K562 (cell line): ENCODE measurements around the gene OR5P2. TPM values are rescaled to one million over a fixed set of nuclear protein-coding genes. Genes with fewer than 3 reads are reported as not detected.

Source experiments
- ATAC-seq: fragments of 200-7000 bp; cut with Tn5 transposase; 3 replicates; pipeline ENCODE4 v1.9.1; 2020; ENCODE audit warnings: moderate library complexity
- BruUV-seq: library from RNA; stranded (reverse); fragments of 400-500 nt; replicated peaks from 2 replicates; lab custom pipeline; 2021; lab: Mats Ljungman, UMichigan
- CTCF ChIA-PET: fragments of 300-600 bp; formaldehyde crosslinking; extraction: SDS; loops from one replicate; lab custom pipeline; 2021; ENCODE audit warnings: low intra/inter-chr PET ratio; lab: Yijun Ruan, JAX
- POLR2A ChIA-PET: fragments of 300-600, 350-650 bp; sonication (Branson Sonifier 250); formaldehyde crosslinking; extraction: SDS; loops from one replicate; lab custom pipeline; 2021; ENCODE audit warnings: antibody characterized with exemption, inconsistent platforms; lab: Yijun Ruan, JAX
- DNase-seq, 4 experiments: peaks; one replicate each; pipeline versions ENCODE4 v3.0.0 to v3.0.0-alpha.2; 2011 to 2018; ENCODE audit warnings: low spot score in 3 of 4, mixed read lengths in 3 of 4; ENCODE audit errors: extremely low read depth in 1 of 4
- FAIRE-seq: peaks from 2 replicates; lab custom pipeline; 2011; peaks lifted over from hg19 to GRCh38; lab: Jason Lieb, UNC
- H2AFZ ChIP-seq: 2 replicates; pipeline ENCODE4 v1.6.0; 2011; ENCODE audit warnings: low read depth, low read length, control low read depth, inconsistent platforms
- H3K27ac ChIP-seq: fragments of 200-600 bp; 3 replicates; pipeline ENCODE4 v1.8.0; 2011; ENCODE audit warnings: low read depth, mild to moderate bottlenecking, control low read depth, inconsistent platforms, low read length, moderate library complexity, mixed read lengths; ENCODE audit errors: extremely low read depth
- H3K27me3 ChIP-seq, 2 experiments: fragments of 300-600 bp in 1 of 2; 2 replicates in 1 of 2; 3 replicates in 1 of 2; pipeline versions ENCODE4 v1.6.0 to v1.8.0; 2011; ENCODE audit warnings: inconsistent platforms in 2 of 2, low read length in 2 of 2, mild to moderate bottlenecking in 1 of 2, mixed read lengths in 1 of 2, moderate library complexity in 1 of 2; ENCODE audit not compliant: control insufficient read depth in 2 of 2, insufficient read depth in 2 of 2
- H3K36me3 ChIP-seq: fragments of 300-600 bp; 3 replicates; pipeline ENCODE4 v1.8.0; 2011; ENCODE audit warnings: mild to moderate bottlenecking, low read length, inconsistent platforms; ENCODE audit not compliant: control insufficient read depth, insufficient read depth
- H3K4me1 ChIP-seq, 2 experiments: fragments of 200-600 bp in 1 of 2; replicated peaks in 1 of 2; 2 replicates in 1 of 2; 3 replicates in 1 of 2; pipeline versions ENCODE4 v1.5.1 to v1.8.0; 2011; ENCODE audit warnings: inconsistent platforms in 2 of 2, low read length in 2 of 2, mild to moderate bottlenecking in 1 of 2, mixed read lengths in 1 of 2, moderate library complexity in 1 of 2; ENCODE audit not compliant: control insufficient read depth in 2 of 2, insufficient read depth in 2 of 2
- H3K4me2 ChIP-seq: 2 replicates; pipeline ENCODE4 v1.6.1; 2011; ENCODE audit warnings: low read length, control low read depth, inconsistent platforms, mixed read lengths; ENCODE audit not compliant: insufficient read depth
- H3K4me3 ChIP-seq: fragments of 200-600 bp; sonication (generic), shearing (Covaris generic); 2 replicates; pipeline ENCODE4 v1.5.1; 2016; ENCODE audit warnings: control low read depth, inconsistent platforms
- H3K79me2 ChIP-seq: fragments of 200-600 bp; 3 replicates; pipeline ENCODE4 v1.8.0; 2011; ENCODE audit warnings: low read length, inconsistent platforms; ENCODE audit not compliant: control insufficient read depth, insufficient read depth
- H3K9ac ChIP-seq, 2 experiments: 2 replicates each; pipeline versions ENCODE4 v1.6.0 to v1.6.1; 2011; ENCODE audit warnings: low read depth in 2 of 2, low read length in 2 of 2, control low read depth in 1 of 2, inconsistent platforms in 1 of 2, mild to moderate bottlenecking in 1 of 2, mixed read lengths in 1 of 2; ENCODE audit not compliant: insufficient read depth in 1 of 2
- H3K9me1 ChIP-seq: one replicate; pipeline ENCODE4 v1.6.0; 2011; ENCODE audit warnings: inconsistent platforms, mild to moderate bottlenecking, low read length, moderate library complexity; ENCODE audit not compliant: control insufficient read depth, insufficient read depth
- H3K9me3 ChIP-seq: replicated peaks from 2 replicates; pipeline ENCODE4 v1.5.1; 2011; ENCODE audit warnings: low read depth, low read length, inconsistent platforms; ENCODE audit not compliant: control insufficient read depth, insufficient read depth
- H4K20me1 ChIP-seq: replicated peaks from 2 replicates; pipeline ENCODE4 v1.6.1; 2011; ENCODE audit warnings: low read length, inconsistent platforms, mixed read lengths; ENCODE audit not compliant: control insufficient read depth, insufficient read depth
- BDP1 ChIP-seq: IDR thresholded peaks from 3 replicates; pipeline ENCODE4 v1.6.1; 2011; ENCODE audit not compliant: insufficient read length, insufficient read depth
- CXXC5 ChIP-seq: fragments of 250-450 bp; sonication (Bioruptor Pico); IDR thresholded peaks from 2 replicates; pipeline ENCODE4 v1.8.0; 2022; ENCODE audit warnings: inconsistent platforms, mild to moderate bottlenecking, moderate library complexity
- DDX20 ChIP-seq: fragments of 450-650 bp; IDR thresholded peaks from 2 replicates; pipeline ENCODE4 v1.6.1; 2016; ENCODE audit warnings: missing genetic modification characterization, low read depth, mild to moderate bottlenecking, missing compliant biosample characterization, moderate library complexity
- EZH2 ChIP-seq: IDR thresholded peaks from 2 replicates; pipeline ENCODE4 v1.6.1; 2012; ENCODE audit warnings: low read depth, mild to moderate bottlenecking, inconsistent platforms, low read length, borderline replicate concordance
- IRF2 ChIP-seq: sonication (generic); formaldehyde crosslinking; IDR thresholded peaks from 2 replicates; pipeline ENCODE4 v1.8.1; 2022; ENCODE audit warnings: mild to moderate bottlenecking, missing genetic modification reagents
- KDM1A ChIP-seq, 2 experiments: fragments of 450-650 bp; IDR thresholded peaks; 2 replicates each; pipeline ENCODE4 v1.6.1; 2016; ENCODE audit warnings: mild to moderate bottlenecking in 2 of 2
- NFE2 ChIP-seq: IDR thresholded peaks from 2 replicates; pipeline ENCODE4 v1.6.1; 2014; ENCODE audit warnings: antibody characterized with exemption, low read depth
- PHF20 ChIP-seq: fragments of 450-650 bp; IDR thresholded peaks from 2 replicates; pipeline ENCODE4 v1.6.1; 2018; ENCODE audit not compliant: partially characterized antibody
- PREB ChIP-seq: sonication (generic); formaldehyde crosslinking; IDR thresholded peaks from 2 replicates; pipeline ENCODE4 v1.8.1; 2023; ENCODE audit warnings: mild to moderate bottlenecking, missing genetic modification reagents
- ZC3H4 ChIP-seq: sonication (generic); formaldehyde crosslinking; IDR thresholded peaks from 2 replicates; pipeline ENCODE4 v1.9.0; 2021; ENCODE audit warnings: missing genetic modification reagents, borderline replicate concordance
- WGBS: fragments of 100-300 bp; shearing (Covaris generic); methylation state at CpG from one replicate; pipeline ENCODE4 v1.1.6; 2016; ENCODE audit warnings: low coverage, mixed read lengths; ENCODE audit not compliant: insufficient coverage; ENCODE audit errors: missing lambda C conversion rate; 5-methylcytosine and 5-hydroxymethylcytosine counted together
- in situ Hi-C: fragments of 300-500 bp; cut with MboI; formaldehyde crosslinking; loops from 4 replicates; pipeline ENCODE4 v1.15.0; 2018; ENCODE audit warnings: inconsistent platforms, mixed read lengths
- intact Hi-C: fragments of 100-400 bp; cut with micrococcal nuclease; formaldehyde crosslinking; loops from 2 replicates; pipeline ENCODE4 v1.14.2; 2022
- polyA plus RNA-seq, 8 experiments: library from polyadenylated mRNA; depleted of rRNA in 4 of 8; stranded (reverse) in 5 of 8; unstranded in 3 of 8; fragments of >200 nt; fragmentation: Nextera tagmentation in 2 of 8; fragmentation: Illumina TruSeq in 1 of 8; extraction: Ambion mirVana in 2 of 8; extraction: Trizol in 1 of 8; gene quantifications; 2 replicates each; pipeline versions ENCODE4 v1.2.1 to v1.2.3, GENCODE V29; 2011 to 2014; ENCODE audit warnings: inconsistent platforms in 1 of 8, missing spikeins in 1 of 8
- total RNA-seq, 7 experiments: library from RNA; depleted of rRNA in 6 of 7; stranded (reverse); fragments of >200 nt in 6 of 7; fragmentation: Illumina TruSeq in 2 of 7; extraction: Trizol in 2 of 7; gene quantifications; 2 replicates each; pipeline versions ENCODE4 v1.2.1 to v1.2.3, GENCODE V29; 2011 to 2021; ENCODE audit warnings: low replicate concordance in 1 of 7
- TF ChIP-seq, protein P1 (sequence below): fragments of 450-650 bp; IDR thresholded peaks from 2 replicates; pipeline ENCODE4 v1.6.1; 2016; ENCODE audit warnings: missing biosample characterization, missing genetic modification characterization

OR5P2 gene
- total and polyA plus RNA-seq, 9 of the 15 experiments (the other 6 are each of a cell fraction or from before 2014, with no cell fraction given): not detected

- in situ Hi-C loops (no loop called here), intact Hi-C loops (no loop called here)
- FAIRE-seq (no peak), ATAC-seq (no peak), DNase-seq (no peak)
- 0% methylated on average over 1 of the region's 1 CpG for WGBS
- Histone ChIP-seq H3K9me3 (no peaks in the 10 kb centered on the region; the same call in 1 of the 2 replicates), H3K36me3 (no peaks in the 10 kb centered on the region), H3K4me2 (no peak overlapping the region), H3K4me1 (no peaks in the 10 kb centered on the region), H3K9ac (no peak overlapping the region), H4K20me1 (no peaks in the 10 kb centered on the region), H2AFZ (no peak overlapping the region), H3K27ac (no peak overlapping the region), H3K79me2 (no peaks in the 10 kb centered on the region), H3K9me1 (no peaks in the 10 kb centered on the region), H3K4me3 (no peak overlapping the region), H3K27me3 (no peaks in the 10 kb centered on the region)
- no TSS peak for BruUV-seq
- ChIA-PET CTCF (no interaction called here), POLR2A (interaction anchor here (0.6 kb wide), 1 partner anchor 166 kb away, joined by 5 read pairs; no protein-coding TSS in a partner anchor)
- no peak for TF ChIP-seq IRF2
- no peak for TF ChIP-seq CXXC5
- TF ChIP-seq BDP1: no peak
- no peak for TF ChIP-seq DDX20 (tag)
- no peak for TF ChIP-seq ZC3H4 (CRISPR knock-in tag)
- no peak for TF ChIP-seq PREB (CRISPR knock-in tag)
- TF ChIP-seq, protein P1, sequence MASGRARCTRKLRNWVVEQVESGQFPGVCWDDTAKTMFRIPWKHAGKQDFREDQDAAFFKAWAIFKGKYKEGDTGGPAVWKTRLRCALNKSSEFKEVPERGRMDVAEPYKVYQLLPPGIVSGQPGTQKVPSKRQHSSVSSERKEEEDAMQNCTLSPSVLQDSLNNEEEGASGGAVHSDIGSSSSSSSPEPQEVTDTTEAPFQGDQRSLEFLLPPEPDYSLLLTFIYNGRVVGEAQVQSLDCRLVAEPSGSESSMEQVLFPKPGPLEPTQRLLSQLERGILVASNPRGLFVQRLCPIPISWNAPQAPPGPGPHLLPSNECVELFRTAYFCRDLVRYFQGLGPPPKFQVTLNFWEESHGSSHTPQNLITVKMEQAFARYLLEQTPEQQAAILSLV (tag): no peak
- no peak for TF ChIP-seq PHF20
- no peak for TF ChIP-seq EZH2
- no peak for TF ChIP-seq NFE2
- TF ChIP-seq KDM1A (IDR thresholded peaks at IDR 0.05): no peak
Measured at GRCh38 chr11:7793233-7793632, 3.5 kb downstream of the OR5P2 start.
